K562 (cell line): ENCODE data around the gene ZC3H12C. TPM values are rescaled to one million over a fixed set of nuclear protein-coding genes. Genes with fewer than 3 reads are reported as not detected.

ENCODE experiments used
- ATAC-seq: fragments of 200-7000 bp; cut with Tn5 transposase; 3 replicates; pipeline ENCODE4 v1.9.1; 2020; ENCODE audit warnings: moderate library complexity
- BruUV-seq: library from RNA; stranded (reverse); fragments of 400-500 nt; replicated peaks from 2 replicates; lab custom pipeline; 2021; lab: Mats Ljungman, UMichigan
- CTCF ChIA-PET: fragments of 300-600 bp; formaldehyde crosslinking; extraction: SDS; loops from one replicate; lab custom pipeline; 2021; ENCODE audit warnings: low intra/inter-chr PET ratio; lab: Yijun Ruan, JAX
- POLR2A ChIA-PET: fragments of 300-600, 350-650 bp; sonication (Branson Sonifier 250); formaldehyde crosslinking; extraction: SDS; loops from one replicate; lab custom pipeline; 2021; ENCODE audit warnings: antibody characterized with exemption, inconsistent platforms; lab: Yijun Ruan, JAX
- DNase-seq, 4 experiments: peaks; one replicate each; pipeline versions ENCODE4 v3.0.0 to v3.0.0-alpha.2; 2011 to 2018; ENCODE audit warnings: low spot score in 3 of 4, mixed read lengths in 3 of 4; ENCODE audit errors: extremely low read depth in 1 of 4
- FAIRE-seq: peaks from 2 replicates; lab custom pipeline; 2011; peaks lifted over from hg19 to GRCh38; lab: Jason Lieb, UNC
- H2AFZ ChIP-seq: 2 replicates; pipeline ENCODE4 v1.6.0; 2011; ENCODE audit warnings: low read depth, low read length, control low read depth, inconsistent platforms
- H3K27ac ChIP-seq: fragments of 200-600 bp; 3 replicates; pipeline ENCODE4 v1.8.0; 2011; ENCODE audit warnings: low read depth, mild to moderate bottlenecking, control low read depth, inconsistent platforms, low read length, moderate library complexity, mixed read lengths; ENCODE audit errors: extremely low read depth
- H3K27me3 ChIP-seq, 2 experiments: fragments of 300-600 bp in 1 of 2; 2 replicates in 1 of 2; 3 replicates in 1 of 2; pipeline versions ENCODE4 v1.6.0 to v1.8.0; 2011; ENCODE audit warnings: inconsistent platforms in 2 of 2, low read length in 2 of 2, mild to moderate bottlenecking in 1 of 2, mixed read lengths in 1 of 2, moderate library complexity in 1 of 2; ENCODE audit not compliant: control insufficient read depth in 2 of 2, insufficient read depth in 2 of 2
- H3K36me3 ChIP-seq: fragments of 300-600 bp; 3 replicates; pipeline ENCODE4 v1.8.0; 2011; ENCODE audit warnings: mild to moderate bottlenecking, low read length, inconsistent platforms; ENCODE audit not compliant: control insufficient read depth, insufficient read depth
- H3K4me1 ChIP-seq, 2 experiments: fragments of 200-600 bp in 1 of 2; replicated peaks in 1 of 2; 2 replicates in 1 of 2; 3 replicates in 1 of 2; pipeline versions ENCODE4 v1.5.1 to v1.8.0; 2011; ENCODE audit warnings: inconsistent platforms in 2 of 2, low read length in 2 of 2, mild to moderate bottlenecking in 1 of 2, mixed read lengths in 1 of 2, moderate library complexity in 1 of 2; ENCODE audit not compliant: control insufficient read depth in 2 of 2, insufficient read depth in 2 of 2
- H3K4me2 ChIP-seq: 2 replicates; pipeline ENCODE4 v1.6.1; 2011; ENCODE audit warnings: low read length, control low read depth, inconsistent platforms, mixed read lengths; ENCODE audit not compliant: insufficient read depth
- H3K4me3 ChIP-seq: fragments of 200-600 bp; sonication (generic), shearing (Covaris generic); 2 replicates; pipeline ENCODE4 v1.5.1; 2016; ENCODE audit warnings: control low read depth, inconsistent platforms
- H3K79me2 ChIP-seq: fragments of 200-600 bp; 3 replicates; pipeline ENCODE4 v1.8.0; 2011; ENCODE audit warnings: low read length, inconsistent platforms; ENCODE audit not compliant: control insufficient read depth, insufficient read depth
- H3K9ac ChIP-seq, 2 experiments: 2 replicates each; pipeline versions ENCODE4 v1.6.0 to v1.6.1; 2011; ENCODE audit warnings: low read depth in 2 of 2, low read length in 2 of 2, control low read depth in 1 of 2, inconsistent platforms in 1 of 2, mild to moderate bottlenecking in 1 of 2, mixed read lengths in 1 of 2; ENCODE audit not compliant: insufficient read depth in 1 of 2
- H3K9me1 ChIP-seq: one replicate; pipeline ENCODE4 v1.6.0; 2011; ENCODE audit warnings: inconsistent platforms, mild to moderate bottlenecking, low read length, moderate library complexity; ENCODE audit not compliant: control insufficient read depth, insufficient read depth
- H3K9me3 ChIP-seq: replicated peaks from 2 replicates; pipeline ENCODE4 v1.5.1; 2011; ENCODE audit warnings: low read depth, low read length, inconsistent platforms; ENCODE audit not compliant: control insufficient read depth, insufficient read depth
- H4K20me1 ChIP-seq: replicated peaks from 2 replicates; pipeline ENCODE4 v1.6.1; 2011; ENCODE audit warnings: low read length, inconsistent platforms, mixed read lengths; ENCODE audit not compliant: control insufficient read depth, insufficient read depth
- EGR1 ChIP-seq: fragments of 450-650 bp; conservative IDR thresholded peaks from 2 replicates; pipeline ENCODE4 v1.6.1; 2017; ENCODE audit warnings: mild to moderate bottlenecking
- FOS ChIP-seq: IDR thresholded peaks from 3 replicates; pipeline ENCODE4 v1.6.1; 2011; ENCODE audit not compliant: insufficient read length; ENCODE audit errors: extremely low read depth
- FOXJ2 ChIP-seq: fragments of 200-800 bp; sonication (Bioruptor generic); IDR thresholded peaks from 2 replicates; pipeline ENCODE4 v1.6.1; 2016; ENCODE audit warnings: missing genetic modification characterization, missing compliant biosample characterization
- LARP7 ChIP-seq: fragments of 450-650 bp; IDR thresholded peaks from 2 replicates; pipeline ENCODE4 v1.6.1; 2016
- MAFG ChIP-seq: fragments of 450-650 bp; conservative IDR thresholded peaks from 2 replicates; pipeline ENCODE4 v1.6.1; 2016; ENCODE audit warnings: missing genetic modification characterization, missing compliant biosample characterization
- NFE2 ChIP-seq: IDR thresholded peaks from 2 replicates; pipeline ENCODE4 v1.6.1; 2014; ENCODE audit warnings: antibody characterized with exemption, low read depth
- SRF ChIP-seq, 2 experiments: fragments of 250-450, 450-650 bp in 1 of 2; sonication (Bioruptor Pico) in 1 of 2; sonication (generic) in 1 of 2; formaldehyde crosslinking; IDR thresholded peaks; 2 replicates each; pipeline versions ENCODE4 v1.5.0 to v1.5.1; 2020 to 2022; ENCODE audit warnings: mild to moderate bottlenecking in 1 of 2, missing genetic modification reagents in 1 of 2
- TOE1 ChIP-seq, 2 experiments: fragments of 450-650 bp in 1 of 2; sonication (generic) in 1 of 2; formaldehyde crosslinking in 1 of 2; IDR thresholded peaks; 2 replicates each; pipeline versions ENCODE4 v1.7.1 to v1.8.0; 2016 to 2022; ENCODE audit warnings: borderline replicate concordance in 2 of 2, mild to moderate bottlenecking in 2 of 2, antibody characterized with exemption in 1 of 2, inconsistent platforms in 1 of 2, low read depth in 1 of 2, missing genetic modification reagents in 1 of 2, moderate library complexity in 1 of 2
- WGBS: fragments of 100-300 bp; shearing (Covaris generic); methylation state at CpG from one replicate; pipeline ENCODE4 v1.1.6; 2016; ENCODE audit warnings: low coverage, mixed read lengths; ENCODE audit not compliant: insufficient coverage; ENCODE audit errors: missing lambda C conversion rate; 5-methylcytosine and 5-hydroxymethylcytosine counted together
- in situ Hi-C: fragments of 300-500 bp; cut with MboI; formaldehyde crosslinking; loops from 4 replicates; pipeline ENCODE4 v1.15.0; 2018; ENCODE audit warnings: inconsistent platforms, mixed read lengths
- intact Hi-C: fragments of 100-400 bp; cut with micrococcal nuclease; formaldehyde crosslinking; loops from 2 replicates; pipeline ENCODE4 v1.14.2; 2022
- polyA plus RNA-seq, 8 experiments: library from polyadenylated mRNA; depleted of rRNA in 4 of 8; stranded (reverse) in 5 of 8; unstranded in 3 of 8; fragments of >200 nt; fragmentation: Nextera tagmentation in 2 of 8; fragmentation: Illumina TruSeq in 1 of 8; extraction: Ambion mirVana in 2 of 8; extraction: Trizol in 1 of 8; gene quantifications; 2 replicates each; pipeline versions ENCODE4 v1.2.1 to v1.2.3, GENCODE V29; 2011 to 2014; ENCODE audit warnings: inconsistent platforms in 1 of 8, missing spikeins in 1 of 8
- total RNA-seq, 7 experiments: library from RNA; depleted of rRNA in 6 of 7; stranded (reverse); fragments of >200 nt in 6 of 7; fragmentation: Illumina TruSeq in 2 of 7; extraction: Trizol in 2 of 7; gene quantifications; 2 replicates each; pipeline versions ENCODE4 v1.2.1 to v1.2.3, GENCODE V29; 2011 to 2021; ENCODE audit warnings: low replicate concordance in 1 of 7
- TF ChIP-seq, protein P1 (sequence below): fragments of 450-650 bp; IDR thresholded peaks from 2 replicates; pipeline ENCODE4 v1.6.1; 2017; ENCODE audit warnings: antibody characterized with exemption

Gene ZC3H12C
- total and polyA plus RNA-seq, 9 of the 15 experiments (the other 6 are each of a cell fraction or from before 2014, with no cell fraction given): 0.56 to 5.9 (median 3.3) TPM

DNA sequence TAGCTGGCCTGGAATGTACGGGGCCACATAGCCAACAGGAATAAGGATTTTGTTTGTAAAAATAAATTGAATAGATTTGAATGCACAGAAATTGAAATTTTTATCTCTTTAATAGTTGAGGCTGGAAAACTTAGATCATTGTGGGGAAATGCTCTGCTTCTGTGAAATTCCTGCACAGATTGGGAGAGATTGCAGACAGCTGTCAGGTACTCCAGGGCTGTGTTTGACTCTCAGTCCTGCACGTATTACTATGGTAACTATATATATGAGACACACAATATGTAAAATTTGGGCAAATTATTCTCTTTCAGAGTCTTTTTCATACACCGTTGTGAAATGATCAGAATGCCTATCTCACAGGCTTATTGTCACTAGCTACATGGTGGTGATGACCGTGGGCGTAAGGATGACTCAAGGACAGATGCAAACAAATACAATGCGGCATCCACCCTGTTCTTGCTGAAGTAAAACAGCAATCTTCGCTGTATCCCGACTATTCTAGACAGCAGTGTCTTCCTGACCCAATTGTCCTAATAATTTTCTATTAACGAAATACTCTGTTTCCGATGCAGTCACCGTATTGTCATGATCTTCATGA, 79.4 kb downstream of the ZC3H12C start:
- H3K36me3 ChIP-seq: no peaks in the 10 kb centered on the region
- FAIRE-seq: no peak
- no peaks in the 10 kb centered on the region for H3K79me2 ChIP-seq
- no peaks in the 10 kb centered on the region; a peak in 1 of 5 replicates for H3K4me1 ChIP-seq
- in situ Hi-C loops: no loop called here
- H3K27ac ChIP-seq: no peak overlapping the region
- POLR2A ChIA-PET: no interaction called here
- no peak overlapping the region for H2AFZ ChIP-seq
- CTCF ChIA-PET: no interaction called here
- peak in 1 of 4 experiments; percentile 28 for DNase-seq
- H3K9me3 ChIP-seq: no peaks in the 10 kb centered on the region
- TF ChIP-seq FOS: no peak
- no peak for TF ChIP-seq SRF (CRISPR knock-in tag; IDR thresholded peaks at IDR 0.05)
- TF ChIP-seq FOXJ2 (tag): no peak
- TF ChIP-seq, protein P1, sequence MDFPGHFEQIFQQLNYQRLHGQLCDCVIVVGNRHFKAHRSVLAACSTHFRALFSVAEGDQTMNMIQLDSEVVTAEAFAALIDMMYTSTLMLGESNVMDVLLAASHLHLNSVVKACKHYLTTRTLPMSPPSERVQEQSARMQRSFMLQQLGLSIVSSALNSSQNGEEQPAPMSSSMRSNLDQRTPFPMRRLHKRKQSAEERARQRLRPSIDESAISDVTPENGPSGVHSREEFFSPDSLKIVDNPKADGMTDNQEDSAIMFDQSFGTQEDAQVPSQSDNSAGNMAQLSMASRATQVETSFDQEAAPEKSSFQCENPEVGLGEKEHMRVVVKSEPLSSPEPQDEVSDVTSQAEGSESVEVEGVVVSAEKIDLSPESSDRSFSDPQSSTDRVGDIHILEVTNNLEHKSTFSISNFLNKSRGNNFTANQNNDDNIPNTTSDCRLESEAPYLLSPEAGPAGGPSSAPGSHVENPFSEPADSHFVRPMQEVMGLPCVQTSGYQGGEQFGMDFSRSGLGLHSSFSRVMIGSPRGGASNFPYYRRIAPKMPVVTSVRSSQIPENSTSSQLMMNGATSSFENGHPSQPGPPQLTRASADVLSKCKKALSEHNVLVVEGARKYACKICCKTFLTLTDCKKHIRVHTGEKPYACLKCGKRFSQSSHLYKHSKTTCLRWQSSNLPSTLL: no peak
- no peak for TF ChIP-seq LARP7
- TF ChIP-seq NFE2: no peak
- TF ChIP-seq MAFG (tag): no peak
- TF ChIP-seq EGR1: peak; percentile 78
- no peak for TF ChIP-seq TOE1 (IDR thresholded peaks at IDR 0.05; ENCODE audit: borderline replicate concordance)
- TF ChIP-seq TOE1 (CRISPR knock-in tag; IDR thresholded peaks at IDR 0.05; ENCODE audit: borderline replicate concordance, low read depth): no peak
- intact Hi-C loops: loop anchor here (5.0 kb wide), 1 partner anchor 75 kb away; no protein-coding TSS in a partner anchor
- WGBS: 40% methylated on average over 11 of the region's 11 CpGs
- no peaks in the 10 kb centered on the region for H4K20me1 ChIP-seq
- H3K27me3 ChIP-seq: no peaks in the 10 kb centered on the region
- H3K4me2 ChIP-seq: no peak overlapping the region
- no peak overlapping the region for H3K9ac ChIP-seq
- no peaks in the 10 kb centered on the region for H3K9me1 ChIP-seq
- ATAC-seq: no peak
- no peak overlapping the region for H3K4me3 ChIP-seq
- BruUV-seq: no TSS peak
